Measurements from ENCODE around the gene ZSCAN20.

ZSCAN20 gene

DNA sequence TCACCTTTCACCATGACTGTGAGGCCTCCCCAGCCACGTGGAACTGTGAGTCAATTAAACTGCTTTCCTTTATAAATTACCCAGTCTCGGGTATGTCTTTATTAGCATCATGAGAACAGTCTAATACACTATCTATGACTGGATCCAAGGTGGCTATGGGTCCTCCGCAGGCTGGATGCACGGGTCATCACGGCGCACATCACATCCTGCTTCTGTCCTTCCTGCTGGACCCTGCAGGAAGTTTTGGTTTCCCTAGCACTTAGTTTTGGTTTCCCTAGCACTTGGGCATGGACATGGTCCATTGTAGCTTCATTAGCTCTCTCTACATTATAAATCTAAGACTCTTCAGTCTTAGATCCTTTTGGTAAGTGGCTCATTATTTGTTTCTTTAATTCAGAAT is 27.3 kb upstream of the ZSCAN20 start:
- no peak for DNase-seq

DNA sequence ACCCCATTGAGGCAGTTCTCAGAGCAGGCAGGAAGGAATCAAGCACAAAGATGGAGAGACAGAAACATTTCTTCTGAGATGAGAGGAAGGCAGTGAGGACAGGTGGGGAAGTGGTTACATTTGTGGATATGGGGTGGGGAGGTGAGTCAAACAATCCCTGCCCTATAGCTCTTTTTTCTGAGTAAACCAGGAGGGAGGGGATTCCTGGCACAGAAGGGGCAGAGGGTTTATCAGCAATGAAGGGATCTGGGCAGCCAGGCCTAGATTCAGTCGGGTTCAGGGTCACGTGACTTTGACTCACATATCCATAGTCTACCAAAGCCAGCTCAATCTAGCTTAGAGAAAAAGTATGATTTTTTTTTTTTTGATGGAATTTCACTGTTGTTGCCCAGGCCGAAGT is 25.9 kb upstream of the ZSCAN20 start:
- no peak for DNase-seq

DNA sequence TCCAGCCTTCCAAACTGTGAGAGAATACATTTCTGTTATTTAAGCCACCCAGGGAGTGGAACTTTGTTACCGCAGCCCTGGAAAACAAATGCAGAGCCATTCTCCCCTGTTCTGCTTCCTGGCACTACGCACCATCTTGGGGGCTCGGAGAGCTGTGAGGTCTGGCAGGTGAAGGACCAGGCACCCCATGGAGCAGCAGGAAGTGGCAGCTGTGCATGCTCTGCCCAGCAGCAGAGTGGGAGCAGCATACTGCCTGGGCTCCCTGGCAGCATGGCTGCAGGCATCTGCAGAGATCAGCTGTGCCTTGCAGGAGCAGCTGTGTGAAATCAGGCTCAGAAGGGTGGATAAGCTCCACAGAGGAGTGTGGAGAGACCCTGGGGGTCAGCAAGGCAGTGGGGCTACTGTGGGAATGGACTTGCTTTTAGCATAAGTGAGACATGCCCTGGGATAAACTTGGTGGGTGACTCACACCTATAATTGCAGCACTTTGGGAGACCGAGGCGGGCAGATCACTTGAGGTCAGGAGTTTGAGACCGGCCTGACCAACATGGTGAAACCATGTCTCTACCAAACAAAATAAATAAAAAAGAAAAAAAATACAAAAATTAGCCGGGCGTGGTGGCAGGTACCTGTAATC is 17.7 kb upstream of the ZSCAN20 start:
- DNase-seq: no peak

DNA sequence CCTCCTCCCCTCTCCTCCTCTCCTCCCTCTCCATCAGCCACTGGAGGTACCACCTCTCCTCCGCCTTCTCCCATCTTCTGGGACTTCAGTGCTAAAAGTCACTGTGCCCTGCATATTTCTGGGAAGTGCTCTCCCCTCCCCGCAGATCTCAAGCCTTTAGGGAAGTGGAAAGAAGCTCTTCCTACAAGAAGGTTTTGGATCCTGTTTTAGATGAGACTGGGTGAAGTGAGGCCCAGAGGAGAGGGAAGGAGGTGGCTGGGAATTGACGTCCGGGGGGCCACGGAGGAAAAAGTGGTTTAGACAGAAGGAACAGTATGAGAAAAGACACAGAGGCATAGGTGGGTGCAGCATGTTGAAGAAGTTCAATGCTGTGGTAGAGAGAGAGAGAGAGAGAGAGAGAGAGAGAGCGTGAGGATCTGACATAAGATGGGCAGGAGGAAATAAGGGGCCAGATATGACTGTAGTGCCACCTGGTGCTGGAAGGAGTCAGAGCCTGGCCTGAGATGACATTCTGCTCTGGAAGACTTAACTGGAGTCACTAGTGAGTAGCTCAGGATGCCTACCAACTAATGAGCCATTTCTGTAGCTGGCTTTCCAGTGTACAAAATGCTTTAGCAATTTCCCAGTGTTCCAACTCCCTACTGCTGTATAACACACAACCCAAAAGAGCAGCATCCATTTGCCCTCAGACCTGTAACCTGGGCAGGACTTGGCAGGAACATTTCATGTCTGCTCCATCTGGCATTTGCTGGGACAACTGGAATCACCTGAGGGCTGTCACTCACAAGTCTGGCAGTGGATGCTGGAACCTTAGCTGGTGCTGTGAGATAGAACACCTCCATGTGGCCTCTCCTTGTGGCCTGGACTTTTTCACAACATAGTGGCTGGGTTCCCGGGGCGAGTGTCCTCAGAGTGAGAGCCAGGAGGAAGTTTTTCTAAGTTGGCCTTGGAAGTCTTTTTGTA is 16.6 kb upstream of the ZSCAN20 start:
- peak; percentile 67 for DNase-seq

DNA sequence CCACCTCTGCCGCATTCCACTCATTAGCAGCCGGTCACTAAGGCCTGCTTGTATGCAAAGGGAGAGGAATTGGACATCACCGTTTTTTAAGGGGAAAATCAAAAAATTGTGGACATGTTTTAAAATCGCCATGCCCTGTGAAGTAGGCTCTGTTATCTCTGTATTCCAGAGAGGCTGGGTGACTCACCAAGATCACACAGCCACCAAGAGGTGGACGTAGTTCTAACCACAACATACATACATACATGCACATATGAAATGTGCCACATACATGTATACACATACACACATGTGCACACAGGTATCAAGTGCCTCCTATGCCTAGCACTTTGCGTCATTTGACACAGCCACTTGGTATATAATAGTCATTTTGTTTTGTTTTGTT is 16.0 kb upstream of the ZSCAN20 start:
- DNase-seq: no peak

DNA sequence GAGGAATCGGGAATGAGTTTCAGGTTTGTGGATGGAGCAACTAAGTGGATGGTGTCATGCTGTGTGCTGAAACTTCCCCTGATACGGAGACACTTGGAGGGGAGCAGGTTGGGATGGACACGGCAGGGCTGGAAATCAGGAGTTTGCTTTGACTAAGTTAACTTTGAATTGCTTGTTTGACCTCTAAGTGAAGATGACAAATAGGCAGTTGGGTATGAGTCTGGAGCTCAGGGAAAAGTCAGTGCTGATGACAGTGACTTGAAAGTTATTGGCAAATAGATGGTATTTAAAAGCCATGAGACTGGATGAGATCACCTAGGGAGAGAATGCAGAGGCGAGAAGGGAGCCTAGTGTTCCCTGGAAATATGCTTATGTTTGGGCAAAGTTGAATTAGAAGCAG is 12.8 kb upstream of the ZSCAN20 start:
- no peak for DNase-seq

DNA sequence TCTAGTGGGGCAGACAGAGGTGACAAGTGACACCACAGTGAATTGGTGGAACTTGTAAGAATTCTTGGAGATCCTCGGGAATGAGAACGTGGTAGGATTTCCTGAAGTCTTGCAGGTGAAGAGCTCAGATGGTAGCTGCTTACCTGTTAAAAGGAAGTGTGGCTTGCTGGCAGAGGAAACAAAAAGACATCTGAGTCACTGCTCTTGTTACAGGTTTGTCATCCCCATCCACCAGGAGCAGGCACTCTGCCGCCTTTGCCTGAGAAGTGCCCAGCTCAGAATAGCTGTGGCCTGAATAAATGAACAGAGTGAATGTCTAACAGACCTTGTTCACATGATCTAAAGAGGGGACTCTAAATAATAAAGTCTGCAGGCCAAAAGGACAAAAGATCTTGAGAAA is 12.3 kb upstream of the ZSCAN20 start:
- no peak for DNase-seq

DNA sequence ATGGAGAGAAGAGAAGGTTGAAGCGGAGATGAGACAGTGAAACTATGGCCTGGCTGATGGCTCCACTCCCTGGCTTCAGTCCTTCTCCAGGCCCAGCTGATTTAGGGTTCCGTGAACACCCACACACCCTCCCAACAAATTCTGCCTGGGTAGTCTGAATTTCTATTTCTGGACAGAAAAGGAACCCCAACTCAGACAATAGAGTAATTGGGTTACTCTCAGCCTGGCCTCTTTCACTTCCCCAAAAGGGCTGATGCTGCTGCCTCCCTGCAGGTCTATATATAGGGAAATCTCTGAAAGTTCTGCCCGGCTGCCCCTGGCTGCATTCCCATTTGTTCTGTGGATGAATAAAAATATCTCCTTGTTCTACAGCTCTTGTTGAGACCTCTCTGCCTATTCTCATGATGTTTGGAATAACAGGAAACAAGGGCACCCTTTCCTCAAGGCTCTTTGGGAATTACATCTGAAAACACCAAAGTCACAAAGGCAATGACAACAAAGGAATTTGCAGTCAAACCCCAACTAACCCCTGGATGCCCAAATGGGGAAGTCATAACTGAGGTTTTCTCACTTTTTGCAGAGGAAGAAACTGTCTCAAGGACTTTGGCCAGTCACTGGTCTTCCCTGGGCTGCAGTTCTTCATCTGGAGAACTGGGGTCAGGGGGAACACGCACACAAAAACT is 11.4 kb upstream of the ZSCAN20 start:
- DNase-seq: no peak

DNA sequence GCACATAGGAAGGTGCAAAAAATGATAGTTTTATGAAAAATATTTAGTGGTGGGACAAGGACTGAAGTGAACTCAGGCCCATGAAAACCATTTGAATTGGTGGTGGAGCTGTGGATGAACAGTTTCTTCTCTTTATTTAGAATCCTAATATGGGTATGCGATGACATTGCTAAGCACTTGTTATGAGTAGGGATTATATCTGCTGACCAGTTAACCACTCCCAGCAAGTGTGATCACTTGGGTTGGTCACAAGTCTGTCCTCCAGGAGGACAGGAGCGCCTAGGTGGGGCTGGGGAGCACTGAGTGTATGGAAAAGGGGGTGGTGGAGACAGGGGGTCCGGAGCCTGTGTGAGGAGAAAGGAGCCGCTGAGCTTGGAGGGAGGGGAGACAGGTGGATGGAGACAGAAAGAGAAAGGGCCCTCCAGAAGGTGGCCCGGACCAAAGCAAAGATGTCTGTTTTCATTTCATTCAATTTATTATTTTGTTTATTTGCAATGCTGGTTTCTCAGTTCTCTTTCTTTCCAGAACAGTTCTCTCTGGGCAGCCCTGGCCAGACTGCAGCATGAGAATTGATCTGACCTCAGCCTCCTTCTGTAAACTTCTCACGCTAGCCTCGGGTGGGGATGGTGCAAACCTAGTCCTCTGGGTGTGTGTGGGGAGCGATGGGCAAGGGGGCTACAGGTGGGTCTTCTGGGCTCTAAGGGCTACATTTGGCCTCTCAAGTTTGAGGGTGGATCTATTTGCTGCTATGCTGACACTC is 9.9 kb upstream of the ZSCAN20 start:
- DNase-seq: no peak

DNA sequence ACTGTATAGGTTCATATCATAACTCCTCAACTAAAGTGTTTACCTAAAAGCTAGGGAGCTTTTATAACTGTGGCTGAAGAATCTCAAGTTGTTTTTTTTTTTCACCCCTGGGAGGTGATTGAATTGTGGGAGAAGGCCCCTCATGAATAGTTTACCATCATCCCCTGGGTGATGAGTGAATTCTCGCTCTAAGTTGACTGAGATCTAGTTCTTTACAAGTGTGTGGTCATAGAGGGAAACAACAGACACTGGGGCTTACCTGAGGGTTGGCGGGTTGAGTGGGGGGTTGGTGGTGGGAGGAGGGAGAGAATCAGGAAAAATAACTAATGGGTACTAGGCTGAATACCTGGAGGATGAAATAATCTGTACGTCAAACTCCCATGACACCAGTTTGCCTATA is 7.9 kb upstream of the ZSCAN20 start:
- DNase-seq: no peak

DNA sequence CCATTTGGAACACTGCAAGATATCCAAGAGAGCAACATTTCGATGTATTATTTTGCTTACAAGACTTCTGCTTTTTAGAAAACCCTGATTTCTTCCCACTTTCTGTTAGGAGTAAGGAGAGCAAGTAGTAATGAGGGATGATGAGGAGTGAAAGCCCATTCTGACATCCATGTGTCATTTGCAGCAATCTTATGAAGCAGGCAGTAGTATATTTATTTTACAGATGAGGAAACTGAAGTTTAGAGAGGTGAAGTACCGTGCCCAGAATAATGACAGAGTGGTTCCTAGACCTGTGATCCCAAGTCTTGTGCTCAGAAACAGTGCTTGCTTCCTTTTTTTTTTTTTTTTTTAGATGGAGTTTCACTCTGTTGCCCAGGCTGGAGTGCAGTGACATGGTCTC is 7.1 kb upstream of the ZSCAN20 start:
- DNase-seq: no peak

DNA sequence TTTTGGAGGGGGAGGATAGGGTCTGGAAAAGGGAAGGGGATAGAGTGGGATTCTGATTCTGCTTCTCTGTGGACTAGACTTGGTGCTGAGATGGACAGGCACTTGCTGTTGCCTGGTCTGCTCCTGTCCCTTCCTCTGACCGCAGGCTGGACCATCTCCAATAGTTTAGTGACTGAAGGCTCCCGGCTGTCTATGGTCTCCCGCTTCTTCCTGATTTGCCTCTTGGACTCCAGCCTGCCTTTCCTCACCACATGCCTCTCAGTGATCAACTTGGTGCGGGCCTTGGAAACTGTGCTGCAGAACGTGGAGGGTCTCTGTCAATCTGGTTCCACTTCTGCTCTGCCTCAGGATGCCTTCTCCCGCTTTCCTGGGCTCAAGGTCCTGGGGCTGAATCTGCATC is 6.3 kb upstream of the ZSCAN20 start:
- no peak for DNase-seq

DNA sequence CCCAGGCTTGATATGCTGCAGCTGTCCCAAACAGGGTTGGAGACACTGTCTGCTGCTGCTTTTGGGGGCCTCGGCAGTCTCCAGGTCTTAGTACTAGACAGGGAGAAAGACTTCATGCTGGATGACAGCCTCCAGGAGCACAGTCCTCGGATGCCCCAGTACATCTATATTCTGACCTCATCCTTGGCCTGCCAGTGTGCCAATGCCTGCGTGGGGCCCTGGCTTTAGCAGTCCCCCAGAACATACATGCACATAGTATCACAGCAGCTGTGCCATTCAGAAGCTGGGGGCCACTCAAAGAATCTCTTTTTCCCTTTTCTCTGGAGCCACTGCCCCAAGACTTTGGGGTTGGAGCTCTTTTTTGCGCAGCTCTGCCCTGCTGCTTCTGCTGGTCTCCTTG is 4.4 kb upstream of the ZSCAN20 start:
- no peak for DNase-seq

DNA sequence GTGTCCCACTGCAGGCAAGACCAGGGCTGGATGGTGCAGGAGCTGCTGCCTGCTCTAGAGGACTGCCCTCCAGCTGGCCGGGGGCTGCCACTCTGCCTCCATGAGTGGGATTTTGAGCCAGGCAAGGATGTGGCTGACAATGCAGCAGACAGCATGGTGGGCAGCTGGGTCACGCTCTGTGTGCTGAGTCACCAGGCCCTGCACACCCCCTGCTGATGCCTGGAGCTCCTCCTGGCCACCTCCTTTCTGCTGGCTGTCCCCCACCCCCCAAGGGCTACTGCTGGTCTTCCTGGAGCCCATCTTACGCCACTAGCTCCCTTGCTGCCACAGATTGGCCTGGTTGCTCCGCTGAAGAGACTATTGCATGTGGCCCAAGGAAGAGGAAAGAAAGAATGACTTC is 3.9 kb upstream of the ZSCAN20 start:
- no peak for DNase-seq

DNA sequence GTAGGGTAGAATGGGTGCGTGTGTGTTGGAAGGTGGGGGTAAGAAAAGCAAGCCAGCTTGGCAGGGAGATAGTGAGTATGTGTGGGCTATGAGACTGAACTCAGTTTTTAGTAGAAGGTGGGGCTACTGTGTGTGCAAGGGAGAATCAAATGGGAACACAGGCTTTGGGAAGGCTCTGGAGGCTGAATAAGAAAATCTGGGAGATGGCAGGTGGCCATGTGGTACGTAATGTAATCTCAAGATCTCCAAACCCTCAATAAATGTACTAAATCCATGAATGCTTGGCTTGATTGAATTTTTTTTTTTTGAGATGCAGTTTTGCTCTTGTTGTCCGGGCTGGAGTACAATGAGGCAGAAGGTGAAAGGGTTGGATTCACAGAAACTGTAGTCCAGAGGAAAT is 3.5 kb upstream of the ZSCAN20 start:
- no peak for DNase-seq

DNA sequence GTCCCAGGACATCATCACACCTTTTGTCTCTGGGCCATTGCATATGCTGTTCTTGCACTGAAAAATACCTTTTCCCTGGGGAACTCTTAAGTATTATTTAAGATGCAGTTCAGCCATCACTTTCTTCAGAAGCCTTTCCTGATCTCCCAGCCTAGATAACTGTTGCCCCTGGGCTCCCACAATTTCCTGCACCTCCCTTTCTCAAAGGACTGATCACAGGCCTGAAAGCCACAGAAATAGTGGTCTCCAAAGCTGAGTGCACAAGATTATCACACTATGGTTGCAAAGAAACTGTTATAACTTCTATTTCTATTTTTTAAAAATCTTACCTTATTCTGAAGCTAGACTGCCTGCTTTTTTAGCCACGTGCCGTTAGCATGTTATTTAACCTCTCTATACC is 2.8 kb upstream of the ZSCAN20 start:
- no peak for DNase-seq

DNA sequence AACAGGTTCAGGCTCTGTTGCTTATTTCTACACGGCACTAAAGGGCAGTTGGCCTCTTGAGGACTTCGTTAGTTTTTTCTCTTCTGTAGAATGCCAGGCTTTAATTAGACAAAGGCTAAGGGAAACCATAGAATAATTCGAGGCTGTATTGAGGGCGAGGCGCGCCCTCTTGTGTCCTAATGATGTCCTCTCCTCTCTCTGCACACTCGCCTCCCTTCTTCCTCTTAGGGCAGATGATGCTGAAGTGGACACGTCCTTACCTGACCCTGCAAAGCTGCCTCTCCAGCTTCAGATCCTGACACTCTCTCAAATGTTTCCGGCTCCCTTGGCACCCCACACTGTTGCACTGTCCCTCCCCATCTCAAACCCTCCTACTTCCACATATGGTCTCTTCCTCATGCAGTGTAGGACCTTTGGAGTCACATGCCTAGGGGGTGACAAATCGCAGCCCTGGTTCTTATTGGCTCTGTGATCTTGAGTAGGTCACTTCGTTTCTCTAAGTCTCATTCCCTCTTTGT is 1.9 kb upstream of the ZSCAN20 start:
- DNase-seq: peak; percentile 72

DNA sequence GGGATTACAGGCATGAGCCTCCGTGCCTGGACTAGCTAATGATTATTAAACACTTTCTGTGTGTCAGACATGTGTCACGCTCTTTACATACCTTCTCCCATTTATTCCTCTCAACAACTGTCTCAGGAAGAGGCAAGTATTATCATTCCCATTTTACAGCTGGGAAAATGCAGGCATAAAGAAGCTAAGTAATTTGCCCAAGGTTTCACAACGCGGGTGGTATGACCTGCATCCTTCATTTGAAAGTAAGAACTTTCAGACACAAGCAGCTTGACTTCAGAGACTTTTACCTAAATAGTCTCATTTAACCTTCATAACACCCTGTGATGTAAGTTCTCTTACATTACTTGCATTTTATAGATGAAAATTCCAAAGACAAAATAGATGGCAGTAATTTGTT is 1.0 kb upstream of the ZSCAN20 start:
- no peak for DNase-seq

DNA sequence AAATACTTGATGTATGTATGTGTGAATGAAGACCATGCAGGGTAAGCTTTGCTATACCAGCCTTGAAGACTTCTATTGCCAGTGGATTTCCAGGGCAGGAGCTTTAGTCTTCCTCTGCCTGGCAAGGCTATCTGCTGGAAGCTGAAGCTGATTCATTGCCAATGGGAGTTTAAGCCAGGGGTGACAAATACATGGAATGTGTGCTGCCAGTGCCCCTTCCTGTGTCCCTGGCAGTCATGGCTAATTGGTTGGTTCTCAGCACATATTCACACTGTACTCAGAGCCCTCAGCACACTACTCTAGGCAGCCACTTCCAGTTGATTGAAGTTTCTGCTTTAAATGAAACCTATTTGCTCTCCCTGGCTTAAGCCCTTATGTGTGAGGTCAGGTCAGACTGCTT is 1.5 kb downstream of the ZSCAN20 start:
- no peak for DNase-seq

DNA sequence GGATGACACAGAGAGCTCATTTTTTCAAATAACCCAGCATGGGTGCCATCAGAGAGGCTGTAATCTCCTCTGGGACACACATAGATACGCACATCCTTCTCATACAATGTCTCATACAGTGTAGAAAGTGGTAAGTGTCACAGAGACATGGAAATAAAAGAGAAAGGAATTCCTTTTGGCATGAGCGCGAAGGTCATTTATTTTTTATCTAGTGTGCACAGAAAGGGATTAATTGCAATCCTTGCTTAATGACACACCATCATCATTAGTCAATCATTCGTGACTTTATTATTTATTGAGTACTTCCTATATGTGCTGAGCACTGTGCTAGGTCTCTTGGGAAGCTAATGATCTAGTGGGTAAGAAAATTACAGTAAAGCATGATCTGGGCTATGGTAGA is 5.0 kb downstream of the ZSCAN20 start:
- no peak for DNase-seq

DNA sequence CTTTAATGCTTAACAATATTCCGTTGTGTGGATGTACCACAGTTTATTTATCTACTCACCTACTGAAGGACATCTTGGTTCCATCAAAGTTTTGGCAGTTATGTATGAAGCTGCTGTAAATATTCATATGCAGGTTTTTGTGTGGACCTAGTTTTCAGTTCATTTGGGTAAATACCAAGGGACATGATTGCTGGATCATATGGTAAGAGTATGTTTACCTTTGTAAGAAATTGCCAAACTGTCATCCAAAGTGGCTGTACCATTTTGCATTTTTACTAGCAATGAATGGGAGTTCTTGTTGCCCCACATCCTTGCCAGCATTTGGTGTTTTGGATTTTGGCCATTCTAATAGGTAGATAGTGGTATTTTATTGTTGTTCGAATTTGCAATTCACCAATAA is 10.0 kb downstream of the ZSCAN20 start:
- DNase-seq: no peak

DNA sequence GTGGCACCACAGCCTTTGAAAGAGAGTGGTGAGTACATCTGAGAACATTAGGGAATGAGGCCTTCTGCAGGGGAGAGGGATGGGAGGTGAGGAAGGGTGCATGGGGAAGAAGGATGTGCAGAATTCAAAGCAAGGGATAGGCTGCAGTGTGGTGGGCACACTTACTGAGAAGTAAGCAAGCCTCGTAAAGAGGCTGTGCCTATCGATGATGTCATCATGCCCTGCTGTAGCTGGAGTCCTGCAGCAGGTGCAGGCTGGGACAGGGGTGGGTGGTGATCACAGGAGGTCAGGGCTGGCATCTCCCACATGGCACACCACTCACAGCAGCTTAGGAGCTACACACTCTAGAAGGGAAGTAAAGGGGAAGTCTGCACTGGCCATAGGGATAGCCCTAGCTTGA is 16.2 kb downstream of the ZSCAN20 start:
- DNase-seq: no peak

DNA sequence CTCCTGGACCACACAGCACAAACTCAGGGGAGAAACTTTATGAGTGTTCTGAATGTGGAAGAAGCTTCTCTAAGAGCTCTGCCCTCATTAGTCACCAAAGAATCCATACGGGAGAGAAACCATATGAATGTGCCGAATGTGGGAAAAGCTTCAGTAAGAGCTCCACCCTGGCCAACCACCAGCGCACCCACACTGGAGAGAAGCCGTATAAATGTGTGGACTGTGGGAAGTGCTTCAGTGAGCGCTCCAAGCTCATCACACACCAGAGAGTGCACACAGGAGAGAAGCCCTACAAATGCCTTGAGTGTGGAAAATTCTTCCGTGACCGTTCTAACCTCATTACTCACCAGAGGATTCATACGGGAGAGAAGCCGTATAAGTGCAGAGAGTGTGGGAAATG is 22.5 kb downstream of the ZSCAN20 start:
- no peak for DNase-seq

All from GDM1 (cell line).